Activated CD4-positive, alpha-beta T cell treated with anti-CD3 and anti-CD28 coated beads, Interleukin-2, amount 10 ng/mL, durations not matched to agents 24 days and 14 days (primary cell): ENCODE results near the gene TOB1. TPM values are rescaled to one million over a fixed set of nuclear protein-coding genes. Genes with fewer than 3 reads are reported as not detected.

Source experiments
- DNase-seq: peaks from one replicate; pipeline ENCODE4 v3.0.0; 2022
- H3K27ac Mint-ChIP-seq: one replicate; pipeline ENCODE4 v1.8.0; 2022; ENCODE audit warnings: mild to moderate bottlenecking, mixed read lengths
- H3K27me3 Mint-ChIP-seq: one replicate; pipeline ENCODE4 v1.8.0; 2022; ENCODE audit warnings: mixed read lengths
- H3K36me3 Mint-ChIP-seq: one replicate; pipeline ENCODE4 v1.8.0; 2022; ENCODE audit warnings: low read depth, mild to moderate bottlenecking, mixed read lengths
- H3K4me1 Mint-ChIP-seq: one replicate; pipeline ENCODE4 v1.8.0; 2021; ENCODE audit warnings: mixed read lengths
- H3K4me3 Mint-ChIP-seq: one replicate; pipeline ENCODE4 v1.8.0; 2022; ENCODE audit warnings: mild to moderate bottlenecking, moderate library complexity, mixed read lengths
- H3K9me3 Mint-ChIP-seq: one replicate; pipeline ENCODE4 v1.8.0; 2021; ENCODE audit warnings: mixed read lengths
- intact Hi-C: fragments of 100-400 bp; cut with micrococcal nuclease; formaldehyde crosslinking; loops from one replicate; pipeline ENCODE4 v1.15.1; 2023
- total RNA-seq: library from RNA; stranded (reverse); gene quantifications from 2 replicates; pipeline ENCODE4 v1.2.3, GENCODE V29; 2022

The TOB1 gene
- total RNA-seq, 1 donor from 2014 or later = 30.1 TPM

DNA sequence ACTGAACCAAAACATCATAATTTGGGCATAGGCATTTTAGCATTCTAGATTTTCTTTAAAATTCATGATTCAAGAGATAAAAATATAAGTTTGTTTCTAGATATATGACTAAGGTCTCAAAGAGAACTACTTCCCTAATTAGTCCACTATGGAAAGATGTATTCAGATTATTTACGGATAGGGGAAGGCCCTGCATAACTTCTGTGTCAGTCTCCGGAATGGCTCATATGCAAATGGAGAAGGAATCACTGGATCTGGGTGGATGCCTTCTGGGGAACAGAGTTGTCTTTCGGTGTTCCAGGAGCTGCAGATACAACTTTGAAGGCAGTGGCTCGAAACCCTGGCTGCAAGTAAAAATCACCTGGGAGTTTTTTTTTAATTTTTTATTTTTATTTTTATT lies 47.9 kb downstream of the TOB1 start:
- H3K27me3 Mint-ChIP-seq = peaks cover 32% of the 10 kb centered on the region
- no peak overlapping the region for H3K4me3 Mint-ChIP-seq
- no peaks in the 10 kb centered on the region for H3K36me3 Mint-ChIP-seq
- H3K4me1 Mint-ChIP-seq = peaks cover 10% of the 10 kb centered on the region
- no peak overlapping the region for H3K27ac Mint-ChIP-seq
- intact Hi-C loops = loop anchor here (5.0 kb wide), 1 partner anchor 36 kb away; no protein-coding TSS in a partner anchor
- no peaks in the 10 kb centered on the region for H3K9me3 Mint-ChIP-seq
- DNase-seq = no peak

DNA sequence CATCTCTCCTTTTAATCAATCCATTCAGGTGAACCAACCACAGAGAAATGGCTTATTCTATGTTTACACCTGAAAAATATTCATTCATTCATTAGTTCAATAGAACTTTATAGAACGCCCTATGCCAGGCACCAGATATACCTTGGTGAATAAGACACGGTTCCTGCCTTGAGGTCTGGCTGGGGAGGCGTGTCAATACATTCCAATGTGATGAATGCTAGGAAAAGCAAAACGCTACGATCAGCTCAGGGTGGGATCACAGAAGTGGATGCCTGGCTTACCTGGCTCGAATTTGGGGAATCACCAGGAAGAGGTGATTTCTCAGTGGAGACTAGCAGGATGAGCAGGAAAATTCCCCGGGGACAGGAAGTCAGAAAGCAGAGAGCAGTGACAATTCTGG lies 48.3 kb downstream of the TOB1 start:
- H3K36me3 Mint-ChIP-seq = no peaks in the 10 kb centered on the region
- no peak overlapping the region for H3K27ac Mint-ChIP-seq
- H3K27me3 Mint-ChIP-seq = peaks cover 32% of the 10 kb centered on the region
- DNase-seq = no peak
- H3K4me3 Mint-ChIP-seq = no peak overlapping the region
- no peaks in the 10 kb centered on the region for H3K9me3 Mint-ChIP-seq
- H3K4me1 Mint-ChIP-seq = peaks cover 10% of the 10 kb centered on the region
- intact Hi-C loops = loop anchor here (5.0 kb wide), 1 partner anchor 36 kb away; no protein-coding TSS in a partner anchor

DNA sequence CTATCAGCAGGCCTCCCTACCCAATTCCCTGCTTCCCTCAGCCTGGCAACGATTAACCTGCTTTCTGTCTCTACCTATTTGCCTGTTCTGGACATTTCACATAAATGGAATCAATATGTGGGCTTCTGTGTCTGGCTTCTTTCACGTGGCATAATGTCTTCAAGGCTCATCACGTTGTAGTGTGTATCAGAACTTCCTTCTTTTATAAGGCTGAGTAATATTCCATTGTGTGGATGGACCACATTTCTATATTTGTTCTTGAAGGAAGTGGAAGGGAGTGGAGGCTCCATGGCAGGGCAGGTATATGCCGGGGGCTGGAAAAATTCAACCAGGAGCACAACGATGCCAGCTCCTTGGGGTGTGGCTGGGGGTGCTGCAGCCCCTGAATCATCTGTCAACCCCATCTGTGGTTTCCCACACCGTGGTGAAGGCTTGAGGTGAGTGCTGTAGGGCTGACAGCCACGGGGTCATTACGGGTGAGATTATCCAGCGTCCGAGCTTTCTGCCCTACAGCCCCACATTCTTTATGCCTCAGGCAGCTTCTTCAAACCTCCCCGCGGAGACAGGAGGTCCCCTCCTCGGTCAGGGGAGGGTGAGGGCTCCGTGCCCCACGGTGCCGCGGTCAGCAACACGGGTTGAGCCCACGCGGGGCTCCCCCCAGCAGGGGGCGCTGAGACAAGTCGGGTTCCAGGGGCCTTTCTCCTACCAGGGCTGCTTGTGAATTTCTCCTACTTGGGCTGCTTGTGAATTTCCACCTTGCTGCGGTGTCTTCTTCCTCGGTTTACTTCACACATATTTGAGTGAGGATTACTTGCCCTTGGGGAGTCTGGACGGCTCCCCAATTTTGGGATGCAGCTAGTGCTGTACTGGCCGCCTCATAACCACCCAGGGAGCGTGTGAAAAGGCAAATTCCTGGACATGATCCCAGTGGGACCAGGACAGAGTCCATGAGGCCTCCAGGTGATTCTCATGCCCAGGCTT lies 49.1 kb downstream of the TOB1 start:
- no peak overlapping the region for H3K27ac Mint-ChIP-seq
- peaks cover 30% of the 10 kb centered on the region for H3K27me3 Mint-ChIP-seq
- DNase-seq = peak; percentile 88
- H3K36me3 Mint-ChIP-seq = no peaks in the 10 kb centered on the region
- no peak overlapping the region for H3K4me3 Mint-ChIP-seq
- H3K4me1 Mint-ChIP-seq = peaks cover 10% of the 10 kb centered on the region
- H3K9me3 Mint-ChIP-seq = no peaks in the 10 kb centered on the region
- intact Hi-C loops = loop anchor here (5.0 kb wide), 1 partner anchor 35 kb away; no protein-coding TSS in a partner anchor

DNA sequence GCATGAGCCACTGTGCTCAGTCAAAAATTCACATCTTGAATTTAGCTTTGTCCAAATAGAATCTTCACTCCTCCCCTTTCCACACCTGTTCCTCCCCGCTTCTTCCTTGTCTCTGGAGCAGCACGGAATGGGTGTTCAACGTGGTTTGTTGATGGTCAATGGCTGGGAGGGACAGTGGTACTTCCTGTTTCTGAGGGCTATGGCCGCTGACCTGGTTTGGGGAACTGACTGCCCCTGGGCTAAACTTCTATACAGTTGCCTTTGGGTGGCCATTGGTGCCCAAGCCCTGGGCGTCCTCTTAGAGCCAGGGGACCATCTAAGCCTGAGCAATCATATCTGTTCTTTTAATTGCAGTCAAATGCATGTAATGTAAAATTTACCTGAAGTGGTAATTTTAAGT lies 49.9 kb downstream of the TOB1 start:
- Mint-ChIP-seq H3K27ac (no peak overlapping the region), H3K9me3 (no peaks in the 10 kb centered on the region), H3K4me3 (no peak overlapping the region), H3K4me1 (peaks cover 8% of the 10 kb centered on the region), H3K27me3 (peaks cover 28% of the 10 kb centered on the region), H3K36me3 (no peaks in the 10 kb centered on the region)
- intact Hi-C loops = loop anchor here (5.0 kb wide), 1 partner anchor 34 kb away; no protein-coding TSS in a partner anchor
- no peak for DNase-seq

DNA sequence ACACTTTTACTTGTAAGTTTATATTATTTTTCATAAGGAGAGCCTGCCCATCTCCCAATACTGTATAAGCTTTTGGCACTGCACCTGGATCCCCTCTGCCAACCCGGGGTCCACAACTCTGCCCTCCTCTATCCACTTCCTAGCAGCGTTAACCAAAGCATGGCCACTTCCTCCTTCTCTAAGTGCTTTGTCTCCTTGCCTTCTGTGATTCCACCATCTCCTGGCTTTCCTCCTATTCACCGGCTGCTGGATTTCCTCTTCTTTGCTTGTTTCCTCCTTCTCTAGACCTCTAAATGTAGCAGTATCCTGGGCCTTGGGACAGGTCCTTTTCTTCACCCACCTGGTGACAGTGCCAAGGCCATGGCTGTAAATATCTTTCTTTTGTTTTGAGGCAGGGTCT lies 50.8 kb downstream of the TOB1 start:
- H3K27ac Mint-ChIP-seq = no peak overlapping the region
- intact Hi-C loops = loop anchor here (5.0 kb wide), 1 partner anchor 33 kb away; no protein-coding TSS in a partner anchor
- H3K4me3 Mint-ChIP-seq = no peak overlapping the region
- H3K9me3 Mint-ChIP-seq = no peaks in the 10 kb centered on the region
- peaks cover 8% of the 10 kb centered on the region for H3K4me1 Mint-ChIP-seq
- no peaks in the 10 kb centered on the region for H3K36me3 Mint-ChIP-seq
- no peak for DNase-seq
- peaks cover 26% of the 10 kb centered on the region for H3K27me3 Mint-ChIP-seq

DNA sequence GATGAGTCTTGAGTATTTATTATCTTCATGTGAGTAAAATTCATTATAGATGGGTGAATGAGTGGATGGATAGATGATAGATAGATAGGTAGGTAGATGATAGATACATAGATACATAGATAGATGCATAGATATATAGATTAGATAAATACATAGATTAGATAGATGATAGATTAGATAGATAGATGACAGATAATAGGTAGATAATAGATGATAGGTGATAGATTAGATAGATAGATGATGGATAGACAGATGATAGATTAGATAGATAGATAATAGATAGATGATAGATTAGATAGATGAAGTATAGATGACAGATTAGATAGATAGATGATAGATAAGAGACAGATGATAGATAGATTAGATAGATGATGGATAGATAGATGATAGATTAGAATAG lies 52.6 kb downstream of the TOB1 start:
- peaks cover 25% of the 10 kb centered on the region for H3K27me3 Mint-ChIP-seq
- intact Hi-C loops = no loop called here
- peaks cover 2% of the 10 kb centered on the region for H3K4me1 Mint-ChIP-seq
- H3K4me3 Mint-ChIP-seq = no peak overlapping the region
- no peak for DNase-seq
- no peaks in the 10 kb centered on the region for H3K9me3 Mint-ChIP-seq
- no peaks in the 10 kb centered on the region for H3K36me3 Mint-ChIP-seq
- no peak overlapping the region for H3K27ac Mint-ChIP-seq

Other genes with a start within 250 kb of the TOB1 start
- gene ABCC3, start 231.5 kb downstream of the TOB1 start, total RNA-seq = not detected in 2 replicates
- 47.7 and 49.8 TPM in 2 replicates for gene ANKRD40, start 158.4 kb downstream of the TOB1 start, total RNA-seq
- gene LUC7L3, start 146.8 kb downstream of the TOB1 start, total RNA-seq = 125 and 133 TPM in 2 replicates
- not detected in 2 replicates for gene ANKRD40CL, start 98.8 kb downstream of the TOB1 start, total RNA-seq
- gene WFIKKN2, start 30.8 kb downstream of the TOB1 start, total RNA-seq = not detected in 2 replicates